Adrenal gland (tissue), 5 donors: ENCODE measurements around the gene KRTAP1-3.

Experiments
- POLR2A ChIP-seq, 2 donors: fragments of 450-650 bp; IDR thresholded peaks; one replicate each; pipeline ENCODE4 v1.6.1; 2017; ENCODE audit warnings: antibody characterized with exemption in 2 of 2, mild to moderate bottlenecking in 2 of 2, moderate library complexity in 1 of 2
- TF ChIP-seq, protein P1 (sequence below), 6 experiments: fragments of 450-650 bp in 4 of 6; fragments of 200-600 bp in 2 of 6; sonication (generic) in 1 of 6; IDR thresholded peaks; 1 replicate in 5 of 6; 2 replicates in 1 of 6; pipeline versions ENCODE4 v1.5.1 to v1.8.0; 2016 to 2021; ENCODE audit warnings: antibody characterized with exemption in 6 of 6, mild to moderate bottlenecking in 2 of 6, moderate library complexity in 1 of 6
- donor health status: DM: no; HTN: no; CAD: no.

DNA sequence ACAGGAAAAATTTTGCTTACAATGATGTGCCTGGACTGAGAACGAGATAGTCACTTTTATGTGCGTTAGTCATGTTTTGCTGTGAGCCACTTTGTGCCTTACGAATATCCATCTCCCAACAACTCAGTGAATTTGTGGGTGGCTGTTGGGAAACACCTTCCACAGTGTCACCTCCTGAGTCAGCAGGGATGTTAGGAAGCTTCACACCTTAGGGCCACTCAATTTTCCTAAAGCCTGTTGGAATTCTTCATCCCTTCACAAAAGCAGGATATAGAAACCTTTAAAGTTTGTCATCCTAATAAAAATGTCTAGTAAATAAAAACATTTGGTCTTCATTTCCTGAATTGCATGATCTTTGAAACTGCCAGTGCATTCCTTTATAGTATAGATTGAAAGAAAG lies 21.5 kb downstream of the KRTAP1-3 start:
- no peak for TF ChIP-seq POLR2A (IDR thresholded peaks at IDR 0.05)
- TF ChIP-seq, protein P1, sequence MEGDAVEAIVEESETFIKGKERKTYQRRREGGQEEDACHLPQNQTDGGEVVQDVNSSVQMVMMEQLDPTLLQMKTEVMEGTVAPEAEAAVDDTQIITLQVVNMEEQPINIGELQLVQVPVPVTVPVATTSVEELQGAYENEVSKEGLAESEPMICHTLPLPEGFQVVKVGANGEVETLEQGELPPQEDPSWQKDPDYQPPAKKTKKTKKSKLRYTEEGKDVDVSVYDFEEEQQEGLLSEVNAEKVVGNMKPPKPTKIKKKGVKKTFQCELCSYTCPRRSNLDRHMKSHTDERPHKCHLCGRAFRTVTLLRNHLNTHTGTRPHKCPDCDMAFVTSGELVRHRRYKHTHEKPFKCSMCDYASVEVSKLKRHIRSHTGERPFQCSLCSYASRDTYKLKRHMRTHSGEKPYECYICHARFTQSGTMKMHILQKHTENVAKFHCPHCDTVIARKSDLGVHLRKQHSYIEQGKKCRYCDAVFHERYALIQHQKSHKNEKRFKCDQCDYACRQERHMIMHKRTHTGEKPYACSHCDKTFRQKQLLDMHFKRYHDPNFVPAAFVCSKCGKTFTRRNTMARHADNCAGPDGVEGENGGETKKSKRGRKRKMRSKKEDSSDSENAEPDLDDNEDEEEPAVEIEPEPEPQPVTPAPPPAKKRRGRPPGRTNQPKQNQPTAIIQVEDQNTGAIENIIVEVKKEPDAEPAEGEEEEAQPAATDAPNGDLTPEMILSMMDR (IDR thresholded peaks at IDR 0.05) = no peak
